CD4-positive, alpha-beta T cell treated with Interleukin-6 at 100 ng/mL for 8 hours (primary cell): ENCODE data around the gene TMEM44.
"Not testable (repeated sequence)": the region's sequence is repeated elsewhere in the genome, so short reads cannot be mapped to it uniquely, and the experiment has no call there.

Experiments
- DNase-seq: peaks from one replicate; pipeline ENCODE4 v3.0.0-alpha.2; 2020; ENCODE audit warnings: mixed read lengths, low spot score

Gene TMEM44

DNA sequence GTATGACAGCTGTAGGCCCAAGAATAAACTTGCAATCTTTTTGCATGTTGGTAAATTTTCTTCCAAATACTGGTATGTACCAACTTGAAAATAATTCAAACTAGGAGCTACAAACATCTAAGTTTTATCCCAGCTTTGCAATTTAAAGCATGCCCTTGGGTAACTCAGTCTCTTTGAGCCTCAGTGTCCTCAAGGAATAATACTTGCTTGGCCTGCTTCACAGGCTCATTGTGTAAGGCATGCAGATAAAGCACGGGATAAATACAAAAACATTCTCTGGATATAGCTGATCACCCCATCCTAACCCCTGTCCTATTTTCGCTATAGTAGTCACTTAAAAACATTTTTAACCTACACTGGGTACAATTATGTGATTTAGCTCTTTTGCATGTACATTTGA, 9.6 kb upstream of the TMEM44 start:
- DNase-seq = no peak

GRCh38 chr3:194640829-194641228, 7.6 kb upstream of the TMEM44 start:
- peak; percentile 19 for DNase-seq

DNA sequence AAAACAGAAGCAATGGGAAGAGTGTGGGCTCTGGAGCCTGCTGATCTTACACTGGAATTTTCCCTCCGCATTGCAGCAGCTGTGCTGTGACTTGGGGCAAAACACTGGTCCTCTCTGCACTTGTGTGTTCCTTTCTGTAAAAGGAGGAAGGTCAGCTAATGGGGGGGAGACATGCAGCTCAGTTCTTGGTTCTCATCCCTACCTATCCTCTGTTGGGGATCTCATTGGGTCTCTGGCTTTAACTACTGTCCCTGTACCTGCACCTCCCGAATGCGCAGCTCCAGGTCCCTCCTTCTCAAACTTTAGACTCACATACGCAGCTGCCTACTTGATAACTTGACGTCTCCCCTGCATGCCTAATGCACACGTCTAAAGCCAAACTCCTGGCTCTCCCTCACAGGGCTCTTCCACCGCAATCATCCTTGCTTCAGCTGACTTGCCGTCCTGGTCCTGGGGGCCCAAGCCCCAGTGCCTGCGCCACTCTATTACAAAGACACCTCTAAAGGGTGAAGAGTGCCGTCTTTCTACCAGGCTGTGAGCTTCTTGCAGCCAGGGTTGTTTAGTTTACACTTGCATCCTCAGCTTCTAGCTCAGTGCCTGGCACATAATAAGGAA, 5.9 kb upstream of the TMEM44 start:
- no peak for DNase-seq

- no peak for DNase-seq
Measured at GRCh38 chr3:194637541-194638400, 4.6 kb upstream of the TMEM44 start.

DNA sequence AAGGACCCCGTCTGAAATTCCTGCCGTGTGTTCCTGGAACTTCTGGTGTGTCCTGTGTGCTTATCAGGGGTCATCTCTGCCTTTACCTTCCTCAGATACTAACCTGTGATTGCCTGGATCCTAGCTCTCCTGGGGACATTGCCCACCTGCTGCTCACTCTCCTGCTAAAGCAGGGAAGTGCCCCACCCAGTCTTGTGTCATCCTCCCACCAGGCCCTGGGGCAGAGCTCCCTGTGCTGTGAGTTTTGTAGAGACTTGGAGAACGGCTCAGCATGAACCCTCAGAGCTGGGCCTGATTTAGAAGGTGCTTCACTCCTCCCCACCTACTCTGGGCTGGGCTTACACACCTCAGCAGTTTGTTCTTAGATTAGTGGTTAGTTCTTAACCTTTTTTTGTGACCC, 3.8 kb upstream of the TMEM44 start:
- no peak for DNase-seq

DNA sequence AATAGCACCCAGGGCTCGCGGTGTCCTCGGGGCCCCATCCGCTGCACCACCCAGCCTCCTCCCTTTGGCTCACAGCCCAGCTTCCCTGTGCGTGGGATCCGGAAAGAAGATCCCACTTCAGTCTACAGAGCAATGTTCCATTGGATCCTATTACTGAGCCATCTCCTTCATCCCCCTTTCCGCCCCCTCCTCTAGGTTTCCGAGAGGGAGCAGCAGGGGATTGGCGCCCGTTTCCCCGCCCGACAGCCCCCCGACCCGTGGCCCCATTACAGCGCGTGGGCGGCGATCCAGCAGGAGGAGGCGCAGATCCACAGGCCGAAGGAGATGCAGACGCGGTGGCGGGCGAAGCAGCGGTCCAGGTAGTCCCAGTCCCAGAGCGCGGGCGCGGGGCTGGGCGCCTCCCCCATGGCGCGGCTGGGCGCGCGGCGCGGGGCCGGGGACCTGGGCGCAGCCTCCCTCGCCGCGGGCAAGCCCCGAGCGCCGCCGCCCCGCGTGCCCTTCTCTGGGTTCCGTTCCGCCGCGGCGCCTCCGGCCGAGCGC, 340 bp downstream of the TMEM44 start:
- DNase-seq = no peak

DNA sequence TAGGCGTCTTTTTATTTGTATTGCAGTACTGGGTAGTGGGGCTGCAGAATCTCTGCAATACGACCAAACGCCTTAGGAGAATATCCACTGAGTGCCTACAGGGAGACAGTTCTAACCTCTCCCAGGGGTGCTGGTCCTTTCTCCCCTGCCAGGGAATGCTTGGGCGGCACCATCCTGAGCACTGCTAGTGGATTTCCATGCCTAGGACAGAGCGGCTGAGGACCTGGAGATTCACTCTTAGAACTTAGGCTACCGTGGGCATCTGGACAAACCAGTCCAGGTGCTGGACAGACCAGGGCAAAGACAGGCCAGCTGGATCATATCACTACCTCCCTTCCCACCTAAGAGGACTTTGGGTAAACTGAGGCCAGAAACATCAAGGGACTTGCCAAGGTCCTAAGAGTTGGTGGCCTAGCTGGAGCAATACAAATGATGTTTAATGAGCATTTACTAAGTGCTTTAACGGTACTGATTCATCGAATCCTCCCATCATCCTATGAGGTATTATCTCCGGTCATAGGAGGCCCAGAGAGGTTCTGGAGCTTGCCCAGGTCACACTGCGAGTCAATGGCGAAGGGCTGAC, 902 bp downstream of the TMEM44 start:
- DNase-seq = no peak

DNA sequence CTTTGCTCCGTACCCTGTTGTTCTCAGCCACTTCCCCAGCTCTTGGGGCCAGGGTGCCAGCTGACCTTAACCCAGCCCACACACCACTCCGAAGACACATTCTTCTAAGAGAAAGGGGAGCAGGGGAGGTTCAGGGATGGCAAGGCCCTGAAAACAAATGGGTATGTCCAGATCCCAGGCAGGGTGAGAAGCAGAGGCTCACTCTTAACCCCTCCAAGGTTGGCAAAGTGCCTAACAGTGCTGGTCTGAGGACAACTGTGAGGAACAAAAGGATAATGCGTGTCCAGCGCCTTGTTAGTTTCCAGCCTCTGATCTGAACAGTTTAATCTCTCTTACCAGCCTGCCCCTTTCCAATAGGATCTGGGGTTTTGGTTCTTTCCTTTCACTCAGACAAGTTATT, 1.5 kb downstream of the TMEM44 start:
- DNase-seq = no peak

DNA sequence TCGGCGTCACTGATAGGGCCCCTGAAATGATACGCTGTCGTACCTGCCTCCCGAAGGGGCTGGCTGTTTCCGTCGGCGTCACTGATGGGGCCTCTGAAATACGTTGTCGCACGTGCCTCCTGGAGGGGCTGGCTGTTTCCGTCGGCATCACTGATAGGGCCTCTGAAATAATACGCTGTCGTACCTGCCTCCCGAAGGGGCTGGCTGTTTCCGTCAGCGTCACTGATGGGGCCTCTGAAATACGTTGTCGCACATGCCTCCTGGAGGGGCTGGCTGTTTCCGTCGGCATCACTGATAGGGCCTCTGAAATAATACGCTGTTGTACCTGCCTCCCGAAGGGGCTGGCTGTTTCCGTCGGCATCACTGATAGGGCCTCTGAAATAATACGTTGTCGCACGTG, 2.5 kb downstream of the TMEM44 start:
- DNase-seq = not testable (repeated sequence)

DNA sequence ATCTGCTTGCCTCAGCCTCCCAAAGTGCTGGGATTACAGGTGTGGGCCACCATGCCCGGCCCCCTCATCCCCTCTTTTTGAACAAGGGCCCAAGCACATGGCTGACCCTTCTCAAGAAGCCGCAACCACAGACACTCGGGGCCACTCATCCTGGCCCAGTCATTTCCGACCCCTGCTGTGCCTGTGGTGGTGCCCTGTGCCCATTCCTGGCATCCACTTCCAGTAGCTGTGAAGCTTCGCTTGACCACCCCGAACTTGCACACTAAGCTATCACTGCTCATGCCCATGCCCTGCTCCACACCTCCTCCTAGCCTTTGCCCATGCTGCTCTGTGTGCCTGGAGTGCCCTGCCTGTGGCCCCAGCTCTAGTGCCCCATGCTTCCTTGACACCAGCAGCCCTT, 8.3 kb downstream of the TMEM44 start:
- DNase-seq = no peak

DNA sequence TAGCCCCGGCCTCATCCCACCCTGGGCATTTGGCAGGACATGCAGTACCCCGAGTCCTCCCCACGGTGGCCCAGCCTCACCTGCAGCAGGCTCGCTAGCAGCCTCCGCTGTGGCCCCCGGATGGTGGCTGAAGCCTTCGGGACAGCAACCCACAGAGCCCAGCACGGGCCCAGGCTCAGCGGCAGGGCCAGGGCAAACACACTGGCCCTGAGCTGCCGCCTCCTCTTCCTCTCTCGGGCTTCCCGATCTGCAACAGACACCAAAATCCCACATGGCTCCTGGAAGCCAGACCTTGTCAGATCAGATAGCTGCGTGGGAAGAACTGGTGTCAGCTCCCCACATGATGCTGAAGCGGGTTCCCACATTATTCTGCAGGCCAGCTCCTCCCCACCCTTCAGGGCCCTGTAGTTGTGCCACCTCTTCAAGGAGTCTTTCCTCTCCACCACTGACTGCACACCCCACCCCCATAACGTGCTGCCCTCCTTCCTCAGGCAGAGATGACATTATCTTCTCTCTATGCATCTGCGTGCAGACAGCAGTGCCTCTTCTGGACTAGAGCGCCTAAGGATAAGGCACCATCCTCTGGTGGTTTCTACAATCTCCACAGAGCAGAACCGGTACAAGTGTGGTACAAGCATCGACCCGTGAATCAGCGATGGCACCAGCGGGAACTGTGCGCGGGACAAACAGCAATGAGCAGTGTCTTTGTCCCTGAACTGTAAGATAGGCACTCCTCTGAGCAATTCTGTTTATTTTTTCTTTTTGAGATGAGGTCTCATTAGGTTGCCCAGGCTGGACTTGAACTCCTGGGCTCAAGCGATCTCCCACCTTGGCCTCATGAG, 9.5 kb downstream of the TMEM44 start:
- no peak for DNase-seq

- no peak for DNase-seq
Measured at GRCh38 chr3:194622621-194623340, 10.4 kb downstream of the TMEM44 start.

GRCh38 chr3:194621947-194622346, 11.3 kb downstream of the TMEM44 start:
- no peak for DNase-seq

DNA sequence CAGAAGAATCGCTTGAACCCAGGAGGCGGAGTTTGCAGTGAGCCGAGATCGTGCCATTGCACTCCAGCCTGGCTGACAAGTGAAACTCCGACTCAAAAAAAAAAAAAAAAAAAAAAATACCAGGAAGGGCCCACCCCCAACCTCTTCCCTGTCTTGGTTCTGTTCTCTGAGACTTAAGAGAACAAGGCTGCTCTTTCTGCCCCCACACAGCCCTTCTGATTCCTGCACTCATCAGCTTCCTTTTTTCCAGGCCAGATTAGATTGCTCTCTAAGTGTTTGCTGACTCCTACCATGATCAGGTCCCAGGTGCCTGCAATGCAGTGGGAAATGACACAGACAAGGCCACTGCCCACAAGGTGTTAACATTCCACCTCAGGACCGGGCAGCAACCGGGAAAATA, 13.0 kb downstream of the TMEM44 start:
- DNase-seq = no peak

- no peak for DNase-seq
Measured at GRCh38 chr3:194619741-194620140, 13.5 kb downstream of the TMEM44 start.

- no peak for DNase-seq
Measured at GRCh38 chr3:194618858-194619608, 14.2 kb downstream of the TMEM44 start.

DNA sequence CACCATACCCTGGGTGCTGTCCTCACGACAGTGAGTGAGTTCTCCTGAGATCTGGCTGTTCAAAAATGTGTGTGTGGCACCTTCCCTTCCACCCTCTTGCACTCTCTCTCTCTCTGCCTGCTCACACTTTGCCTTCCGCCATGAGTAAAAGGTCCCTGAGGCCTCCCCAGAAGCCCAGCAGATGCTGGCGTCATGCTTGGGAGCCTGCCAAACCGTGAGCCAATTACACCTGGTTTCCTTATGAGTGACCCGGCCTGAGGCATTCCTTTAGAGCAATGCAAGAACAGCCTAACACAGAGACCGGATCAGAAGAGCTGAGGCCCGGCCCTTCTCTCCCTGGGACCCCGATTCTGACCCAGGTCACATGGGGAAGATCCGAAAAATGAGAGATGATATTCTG, 15.4 kb downstream of the TMEM44 start:
- no peak for DNase-seq

DNA sequence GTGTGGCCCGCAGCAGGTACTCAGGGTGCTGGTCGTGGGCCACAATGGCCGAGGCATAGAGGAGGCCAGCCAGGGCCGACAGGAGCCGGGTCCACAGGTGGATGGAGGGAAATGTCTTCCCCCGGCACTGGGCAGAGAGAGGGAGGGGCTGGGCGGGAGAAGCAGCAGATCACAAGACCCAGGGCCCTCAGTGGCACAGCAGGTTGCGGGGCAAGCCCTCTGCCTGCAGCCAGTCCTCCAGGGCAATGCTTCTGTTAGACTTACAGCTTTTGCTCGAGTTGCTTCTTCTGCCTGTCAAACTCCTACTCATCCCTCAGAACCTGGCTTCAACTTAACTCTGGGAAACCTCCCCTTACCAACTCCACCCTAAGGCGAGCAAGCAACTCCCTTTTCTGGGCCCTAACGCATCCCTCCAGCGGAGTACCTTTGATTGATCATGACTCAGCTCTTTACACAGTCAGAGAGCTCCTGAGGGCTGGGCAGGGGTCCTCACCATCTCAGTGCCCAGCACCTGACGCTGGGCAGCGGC, 16.0 kb downstream of the TMEM44 start:
- DNase-seq = no peak

DNA sequence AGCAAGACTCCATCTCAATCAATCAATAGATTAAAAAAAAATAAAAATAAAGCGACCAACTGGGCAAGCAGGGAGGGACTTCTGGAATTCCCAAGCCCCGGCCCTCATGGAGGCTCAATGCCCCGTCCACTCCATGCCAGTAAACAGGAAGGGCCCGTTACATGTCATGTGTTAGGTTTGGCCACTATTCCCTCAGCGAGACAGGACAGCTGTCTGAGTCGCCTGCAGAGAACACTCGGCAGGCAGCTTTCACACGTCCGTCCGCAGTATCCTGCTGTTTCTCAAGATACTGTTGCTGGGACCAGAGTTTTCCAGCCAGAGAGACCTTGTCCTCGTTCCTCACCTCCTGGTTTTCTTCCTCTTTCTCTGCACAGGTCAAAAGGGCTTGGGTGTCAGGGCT, 18.0 kb downstream of the TMEM44 start:
- no peak for DNase-seq

DNA sequence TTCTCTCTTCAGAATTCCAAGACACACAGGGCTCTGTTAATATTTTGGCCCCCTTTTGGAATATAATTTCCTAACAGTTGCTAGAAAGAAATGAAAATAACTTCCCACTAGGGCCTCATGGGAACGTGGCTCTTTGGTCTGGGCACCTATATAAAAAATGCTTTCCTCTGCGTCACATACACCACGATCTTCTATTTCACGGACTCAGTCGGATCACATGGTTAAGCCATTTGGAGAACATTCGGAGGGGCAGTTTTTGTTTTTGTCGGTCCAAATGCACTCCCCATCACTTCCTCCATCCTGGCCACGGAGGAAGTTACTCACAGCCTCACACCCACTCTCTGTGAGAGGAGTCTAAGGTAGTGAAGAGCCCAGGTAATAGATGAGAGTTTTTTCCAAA, 21.0 kb downstream of the TMEM44 start:
- no peak for DNase-seq

DNA sequence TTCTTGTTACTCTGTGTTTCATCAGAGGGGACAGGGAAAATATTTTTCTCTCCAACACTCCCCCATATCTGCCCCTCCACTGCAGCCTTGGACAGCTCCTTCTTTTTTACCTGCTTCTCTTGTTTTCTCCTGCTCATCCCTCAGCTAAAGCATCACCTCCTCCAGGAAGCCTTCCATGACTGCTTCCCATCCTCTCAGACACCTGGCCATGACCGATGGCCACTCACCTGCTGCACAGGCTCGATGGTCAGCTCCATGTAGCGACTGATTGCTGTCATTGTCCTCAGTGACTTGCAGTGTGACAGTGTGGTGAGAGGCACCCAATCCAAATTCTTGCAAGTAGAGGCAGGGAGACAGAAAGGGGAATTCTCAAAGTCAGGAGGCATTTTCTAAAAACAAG, 22.5 kb downstream of the TMEM44 start:
- no peak for DNase-seq
